Epithelial cell of prostate (primary cell): ENCODE data around the gene NQO1.
A peak's percentile ranks its signal among the peaks of the same experiment; 100 is the strongest.

Experiments used
- DNase-seq: peaks from one replicate; pipeline ENCODE4 v3.0.0-alpha.2; 2011; ENCODE audit warnings: low read depth, low spot score
- H3K27ac ChIP-seq: fragments of 450-650 bp; 2 replicates; pipeline ENCODE4 v1.5.1; 2017; ENCODE audit warnings: mild to moderate bottlenecking

The NQO1 gene

GRCh38 chr16:69709456-69710084 lies 16.8 kb downstream of the NQO1 start:
- peak overlapping the region; percentile 67 for H3K27ac ChIP-seq
- no peak for DNase-seq

GRCh38 chr16:69707920-69708683 lies 18.3 kb downstream of the NQO1 start:
- DNase-seq, result no peak
- H3K27ac ChIP-seq, result no peak overlapping the region

GRCh38 chr16:69706975-69707340 lies 19.4 kb downstream of the NQO1 start:
- peak overlapping the region; percentile 56 for H3K27ac ChIP-seq
- DNase-seq, result no peak

- H3K27ac ChIP-seq, result peak overlapping the region; percentile 56
- DNase-seq, result no peak
Observed at GRCh38 chr16:69706256-69706974, 19.9 kb downstream of the NQO1 start.

- DNase-seq, result no peak
- H3K27ac ChIP-seq, result no peak overlapping the region
Observed at GRCh38 chr16:69703638-69704037, 22.7 kb downstream of the NQO1 start.

- no peak for DNase-seq
- no peak overlapping the region for H3K27ac ChIP-seq
Observed at GRCh38 chr16:69701866-69702265, 24.5 kb downstream of the NQO1 start.

GRCh38 chr16:69701452-69701851 lies 24.9 kb downstream of the NQO1 start:
- no peak overlapping the region for H3K27ac ChIP-seq
- DNase-seq, result no peak

- DNase-seq, result no peak
- no peak overlapping the region for H3K27ac ChIP-seq
Observed at GRCh38 chr16:69699915-69700314, 26.4 kb downstream of the NQO1 start.

GRCh38 chr16:69698404-69698803 lies 28.0 kb downstream of the NQO1 start:
- H3K27ac ChIP-seq, result no peak overlapping the region
- no peak for DNase-seq

- no peak for DNase-seq
- H3K27ac ChIP-seq, result no peak overlapping the region
Observed at GRCh38 chr16:69693916-69694315, 32.4 kb downstream of the NQO1 start.

- DNase-seq, result peak; percentile 43
- H3K27ac ChIP-seq, result peak overlapping the region; percentile 15
Observed at GRCh38 chr16:69691980-69692911, 34.1 kb downstream of the NQO1 start.

- no peak for DNase-seq
- no peak overlapping the region for H3K27ac ChIP-seq
Observed at GRCh38 chr16:69688589-69688988, 37.8 kb downstream of the NQO1 start.

- no peak overlapping the region for H3K27ac ChIP-seq
- DNase-seq, result no peak
Observed at GRCh38 chr16:69680358-69680757, 46.0 kb downstream of the NQO1 start.

GRCh38 chr16:69672998-69673713 lies 53.2 kb downstream of the NQO1 start:
- no peak for DNase-seq
- H3K27ac ChIP-seq, result no peak overlapping the region

- no peak for DNase-seq
- H3K27ac ChIP-seq, result no peak overlapping the region
Observed at GRCh38 chr16:69672315-69672997, 53.9 kb downstream of the NQO1 start.

GRCh38 chr16:69669577-69669976 lies 56.8 kb downstream of the NQO1 start:
- no peak for DNase-seq
- no peak overlapping the region for H3K27ac ChIP-seq

- no peak for DNase-seq
- no peak overlapping the region for H3K27ac ChIP-seq
Observed at GRCh38 chr16:69663846-69664245, 62.5 kb downstream of the NQO1 start.

GRCh38 chr16:69662901-69663300 lies 63.5 kb downstream of the NQO1 start:
- no peak for DNase-seq
- no peak overlapping the region for H3K27ac ChIP-seq

- DNase-seq, result peak; percentile 3
- H3K27ac ChIP-seq, result no peak overlapping the region
Observed at GRCh38 chr16:69660166-69660565, 66.2 kb downstream of the NQO1 start.
